Measurements from ENCODE around the gene NCR3LG1. TPM values are rescaled to one million over a fixed set of nuclear protein-coding genes. Genes with fewer than 3 reads are reported as not detected.

NCR3LG1 gene
- total RNA-seq, 1 experiment from 2014 or later, result 4.6 TPM

DNA sequence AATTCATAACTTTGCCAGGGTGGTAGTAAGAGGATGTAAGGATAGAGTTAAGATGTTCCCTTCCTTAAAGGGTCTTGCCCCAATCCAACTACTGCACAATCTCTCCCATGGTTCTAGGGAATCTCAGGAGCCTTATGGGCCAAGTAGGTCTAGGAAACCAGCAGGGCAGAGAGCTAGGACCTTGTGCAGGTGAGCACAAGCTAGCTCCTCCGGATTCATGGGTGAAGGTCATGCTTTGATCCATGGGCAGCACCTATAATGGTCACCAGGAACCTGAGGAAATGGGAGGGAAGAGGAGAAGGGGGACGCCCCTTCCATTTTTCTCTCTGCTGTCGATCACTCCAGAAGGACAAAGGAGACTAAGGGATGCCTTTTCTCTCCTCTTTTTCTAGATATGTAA, 20.0 kb downstream of the NCR3LG1 start:
- DNase-seq (ENCODE audit: low spot score), result no peak

DNA sequence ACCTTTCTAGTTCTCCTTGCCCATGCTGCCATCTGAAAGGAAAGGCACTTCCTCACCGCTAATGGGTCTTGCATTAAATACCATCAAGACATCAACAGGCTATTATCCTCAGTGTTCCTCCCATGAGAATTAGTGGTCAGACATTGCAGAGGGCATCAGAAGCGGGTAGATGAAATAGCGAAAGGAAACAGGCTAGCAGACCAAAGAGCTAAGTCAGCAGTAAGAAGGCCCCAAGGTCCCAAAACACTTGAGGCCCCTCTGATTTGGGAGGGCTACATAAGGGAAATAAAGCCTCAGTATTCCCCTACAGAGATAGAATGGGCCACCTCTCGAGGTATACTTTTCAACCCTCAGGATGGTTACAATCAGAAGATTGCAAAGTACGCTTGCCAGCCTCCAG, 23.9 kb downstream of the NCR3LG1 start:
- no peak for DNase-seq (ENCODE audit: low spot score)

DNA sequence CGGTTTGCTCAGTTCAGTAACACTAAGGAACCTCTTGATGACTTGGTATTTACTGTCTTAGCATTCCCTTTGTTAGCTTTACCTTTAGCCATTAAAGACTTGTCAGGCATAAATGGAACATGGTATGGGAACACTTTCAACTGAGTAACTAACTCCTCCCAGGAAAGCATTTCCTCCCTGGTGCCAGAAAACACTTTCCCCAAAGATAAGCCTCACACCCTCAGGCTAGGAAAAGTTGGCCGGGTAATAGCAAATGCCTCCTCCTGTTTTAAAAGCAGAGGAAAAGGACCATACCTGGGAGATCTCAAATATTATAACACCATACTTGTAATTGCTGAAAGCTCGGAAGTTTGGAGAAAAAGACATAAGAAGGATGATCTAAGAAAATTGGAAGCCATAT, 24.9 kb downstream of the NCR3LG1 start:
- DNase-seq (ENCODE audit: low spot score), result no peak

DNA sequence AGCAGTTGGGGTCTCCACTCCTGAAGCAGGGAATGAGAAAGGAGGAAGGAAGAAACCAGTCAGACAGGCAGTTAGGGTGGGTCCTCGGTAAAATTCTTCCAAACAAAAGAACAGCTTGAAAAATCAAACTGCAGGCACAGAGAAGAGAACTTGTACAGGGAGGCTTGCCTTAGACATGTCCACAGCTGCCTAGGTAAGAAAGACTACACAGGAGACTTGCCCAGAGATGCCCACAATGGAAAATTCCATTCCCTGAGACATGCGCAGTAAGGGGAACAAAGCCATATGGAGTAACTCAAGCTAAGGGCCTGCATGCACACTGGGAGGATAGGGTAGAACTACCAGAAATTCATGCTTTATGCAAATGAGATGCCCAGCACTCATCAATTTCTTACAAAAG, 27.1 kb downstream of the NCR3LG1 start:
- no peak for DNase-seq (ENCODE audit: low spot score)

DNA sequence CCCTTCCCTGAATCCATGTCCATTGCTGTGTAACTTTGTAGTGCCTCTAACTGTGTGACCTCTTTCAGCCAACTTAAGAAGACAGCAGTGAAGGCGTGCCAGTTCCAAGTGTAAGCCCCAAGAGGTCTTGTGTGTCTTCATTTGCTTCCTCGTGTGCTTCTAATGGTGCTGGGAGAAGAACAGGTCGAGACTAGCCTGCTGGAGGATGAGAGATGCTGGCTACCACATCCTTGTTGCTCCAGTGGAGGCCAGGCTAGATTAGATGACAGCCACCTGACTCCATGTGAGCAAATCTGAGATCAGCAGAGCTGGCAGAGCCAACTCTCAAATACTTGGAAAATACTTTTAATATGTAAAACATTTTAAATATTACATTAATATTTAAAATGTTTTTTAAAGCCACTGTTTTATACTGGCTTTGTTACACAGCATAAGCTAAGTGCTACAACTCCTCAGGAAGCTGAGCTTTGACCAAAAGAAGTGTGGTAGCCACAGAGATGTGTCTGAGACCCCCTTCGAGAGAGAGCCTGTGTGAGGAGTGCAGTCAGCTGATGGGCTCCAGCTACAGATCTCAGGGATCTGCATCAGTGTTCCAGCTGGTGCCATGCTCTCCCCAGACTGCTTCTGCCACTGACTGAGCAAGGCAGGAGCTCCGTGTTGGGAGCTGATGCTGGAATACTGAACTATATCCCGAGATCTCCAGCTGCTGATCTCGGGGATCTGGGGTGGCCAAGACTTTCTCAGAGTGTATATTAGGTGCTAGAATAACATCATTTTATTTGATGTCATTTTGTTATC, 28.0 kb downstream of the NCR3LG1 start:
- DNase-seq (ENCODE audit: low spot score), result no peak

DNA sequence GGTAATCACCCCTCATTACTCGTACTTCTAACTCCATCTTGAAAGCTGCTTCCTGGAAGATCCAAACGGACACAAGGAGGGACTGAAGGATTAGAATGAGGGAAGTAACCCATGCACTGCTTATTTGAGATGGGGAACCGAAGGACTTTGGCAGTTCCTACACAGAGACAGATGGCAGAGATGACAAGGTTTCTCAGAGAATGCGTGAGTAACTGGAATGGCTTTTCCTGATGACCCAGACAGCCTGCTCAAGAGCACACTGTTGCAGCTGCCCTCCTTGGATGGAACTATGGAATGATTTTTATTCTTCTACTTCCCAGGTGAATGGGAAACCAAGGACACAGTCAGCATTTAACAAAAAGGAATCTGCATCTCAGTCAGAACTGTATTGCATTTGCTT, 29.6 kb downstream of the NCR3LG1 start:
- DNase-seq (ENCODE audit: low spot score), result no peak

DNA sequence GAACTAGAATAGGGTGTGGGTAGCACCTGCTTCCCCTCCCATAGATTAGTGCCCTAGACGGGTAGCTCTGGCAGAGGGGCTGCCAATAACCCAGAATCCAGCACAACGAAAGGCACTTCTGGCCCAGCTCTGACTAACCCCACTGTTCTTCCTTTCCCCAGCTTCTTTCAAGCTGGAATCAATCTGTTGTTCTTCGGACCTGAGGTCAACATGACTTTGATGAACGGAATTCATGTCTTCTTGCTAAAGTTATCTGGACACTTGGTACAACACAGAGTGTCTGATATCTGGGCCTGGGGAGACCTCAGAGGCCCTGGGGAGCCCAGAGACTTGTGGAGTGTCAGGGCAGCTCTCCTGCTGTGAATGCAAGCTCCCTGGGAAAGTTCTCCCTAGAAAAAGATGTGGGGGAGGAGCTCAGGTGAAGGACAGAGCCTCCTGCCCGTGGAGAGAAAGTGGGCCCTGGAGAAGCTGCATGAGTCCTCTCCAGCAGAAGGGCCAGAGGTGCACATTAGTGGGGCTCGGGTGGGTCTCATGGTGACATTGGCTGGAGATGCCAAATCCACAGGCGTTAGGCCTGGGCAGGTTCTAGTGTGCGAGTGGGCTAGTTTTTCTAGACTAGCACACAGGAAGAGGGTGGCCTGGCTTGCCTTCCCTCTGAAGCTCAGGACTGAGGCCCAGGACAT, 30.6 kb downstream of the NCR3LG1 start:
- DNase-seq (ENCODE audit: low spot score), result no peak

DNA sequence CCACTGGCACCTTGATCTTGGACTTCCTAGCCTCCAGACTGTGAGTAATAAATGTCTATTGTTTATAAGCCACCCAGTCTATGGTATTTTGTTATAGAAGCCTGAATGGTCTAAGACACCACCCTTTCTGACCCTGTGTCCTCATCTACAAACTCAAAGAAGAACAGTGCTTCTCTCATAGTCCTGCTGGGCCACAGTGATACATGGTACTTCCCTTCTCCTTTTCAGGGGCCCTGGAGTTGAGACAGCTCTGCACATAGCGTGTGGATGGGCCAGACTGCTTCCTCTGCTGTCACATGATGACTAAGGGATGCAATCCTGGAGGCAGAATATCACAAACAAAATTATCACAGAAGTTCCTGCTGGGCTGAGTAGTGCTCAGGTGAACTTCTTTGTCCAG, 31.9 kb downstream of the NCR3LG1 start:
- DNase-seq (ENCODE audit: low spot score), result no peak

DNA sequence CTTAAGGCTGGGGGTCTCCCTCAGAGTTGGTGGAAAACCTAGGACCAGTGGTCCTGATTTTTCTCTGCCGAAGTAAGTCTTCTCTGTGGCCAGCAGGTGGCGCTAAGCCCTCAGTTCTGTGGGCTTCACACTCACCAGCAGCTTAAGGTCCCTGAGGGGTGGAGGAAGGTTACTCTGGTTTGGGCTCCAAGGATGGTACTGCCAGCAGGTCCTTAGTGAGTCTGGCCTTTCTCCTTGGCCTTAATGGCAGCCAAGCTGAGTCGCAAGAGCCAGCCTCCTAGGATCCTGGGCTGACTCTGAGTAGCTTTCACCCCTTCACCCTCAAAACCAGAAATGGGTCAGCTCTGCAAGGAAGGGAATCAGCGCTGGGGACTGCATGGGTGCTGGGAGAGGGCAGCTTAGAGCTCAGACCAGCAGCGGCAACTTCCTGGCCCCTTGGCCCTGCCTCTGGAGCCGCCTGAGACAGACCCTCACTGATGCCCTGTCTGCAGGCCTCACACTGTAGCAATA, 32.5 kb downstream of the NCR3LG1 start:
- DNase-seq (ENCODE audit: low spot score), result peak; percentile 85

DNA sequence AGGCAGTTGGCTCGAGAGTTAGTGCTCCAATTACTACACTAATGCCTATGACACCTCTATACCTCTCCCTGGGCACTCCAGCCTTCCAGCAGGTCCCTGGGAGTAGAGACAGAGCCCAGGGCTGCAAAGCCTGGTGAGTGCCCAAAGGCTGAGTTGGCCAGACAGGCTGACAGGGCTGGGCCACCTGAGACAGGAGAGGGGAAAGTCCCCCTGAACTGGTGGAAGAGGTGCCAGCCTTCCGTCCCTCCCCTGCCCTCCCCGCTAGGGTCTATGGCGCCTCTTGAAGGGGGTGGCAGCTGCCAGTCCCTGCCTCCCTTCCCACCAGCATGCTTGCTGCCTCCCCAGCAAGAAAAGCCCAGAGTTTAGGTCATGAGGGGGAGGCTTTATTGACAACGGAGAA, 33.9 kb downstream of the NCR3LG1 start:
- no peak for DNase-seq (ENCODE audit: low spot score)

DNA sequence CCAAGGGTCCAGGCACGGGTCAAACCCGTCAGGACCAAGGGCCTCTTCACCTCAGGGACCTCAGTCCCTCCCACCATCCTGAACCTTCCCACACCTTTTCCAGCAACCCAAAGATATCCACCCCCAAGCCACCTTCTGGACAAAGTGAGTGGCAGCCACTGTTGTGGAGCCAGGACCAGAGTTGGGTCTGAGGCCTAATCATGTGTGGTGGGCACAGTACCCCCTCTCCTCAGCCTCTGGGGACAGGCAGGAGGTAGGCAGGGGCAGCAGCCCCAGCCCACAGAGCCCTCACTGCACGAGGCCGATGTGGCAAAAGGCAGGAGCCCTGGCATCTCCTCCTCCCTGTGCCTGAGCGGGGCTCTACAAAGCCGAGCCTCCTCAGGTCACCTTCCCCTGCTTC, 34.3 kb downstream of the NCR3LG1 start:
- DNase-seq (ENCODE audit: low spot score), result no peak

DNA sequence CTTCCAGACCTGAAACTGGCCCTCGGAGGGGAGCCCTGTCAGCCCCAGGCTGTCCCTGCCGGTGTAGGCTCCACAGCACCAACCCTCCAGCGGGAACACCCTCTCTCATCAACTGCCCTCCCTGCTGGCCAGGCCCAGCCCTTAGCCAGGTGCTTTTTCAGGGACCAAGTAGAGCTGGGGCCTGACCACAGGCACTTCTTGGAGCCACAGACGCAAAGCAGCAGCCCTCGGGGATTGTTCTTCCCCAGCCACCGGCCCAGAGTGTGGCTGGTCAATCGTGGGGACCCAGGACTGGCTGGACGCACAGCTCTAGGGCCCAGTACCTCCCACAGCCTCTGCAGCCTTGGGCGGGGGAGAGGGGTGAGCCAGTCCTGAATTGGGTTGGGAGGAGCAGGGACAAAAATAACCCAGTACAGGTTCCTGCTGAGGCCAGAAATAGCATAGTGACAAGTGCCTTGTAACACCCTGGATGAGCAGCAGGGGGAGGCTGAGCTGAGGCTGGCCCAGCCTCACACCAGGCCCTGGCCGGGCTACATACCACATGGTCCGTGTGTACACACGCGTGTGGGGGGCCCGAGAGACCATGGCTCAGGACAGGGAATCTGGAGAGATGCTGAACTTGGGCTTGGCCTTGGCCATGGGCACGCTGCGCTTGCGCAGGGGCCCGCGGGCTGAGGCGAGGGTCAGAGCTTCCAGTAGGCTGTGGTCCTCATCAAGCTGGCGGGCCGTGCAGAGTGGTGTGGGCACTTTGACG, 34.9 kb downstream of the NCR3LG1 start:
- peak; percentile 54 for DNase-seq (ENCODE audit: low spot score)

DNA sequence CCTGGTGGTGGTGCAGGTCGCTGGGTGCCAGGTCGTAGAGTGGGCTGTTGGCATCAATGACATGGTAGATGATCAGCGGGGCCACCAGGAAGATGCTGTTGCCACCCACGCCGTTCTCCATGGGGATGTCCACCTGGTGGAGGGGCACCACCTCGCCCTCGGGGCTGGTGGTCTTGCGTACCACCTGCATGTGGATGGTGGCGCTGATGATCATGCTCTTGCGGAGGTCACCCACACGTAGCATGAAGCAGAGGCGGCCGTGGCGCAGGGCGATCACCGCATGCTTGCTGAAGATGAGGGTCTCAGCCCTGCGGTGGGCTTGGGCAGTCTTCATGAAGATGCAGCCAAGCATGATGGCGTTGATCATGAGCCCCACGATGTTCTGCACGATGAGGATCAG, 35.7 kb downstream of the NCR3LG1 start:
- no peak for DNase-seq (ENCODE audit: low spot score)

DNA sequence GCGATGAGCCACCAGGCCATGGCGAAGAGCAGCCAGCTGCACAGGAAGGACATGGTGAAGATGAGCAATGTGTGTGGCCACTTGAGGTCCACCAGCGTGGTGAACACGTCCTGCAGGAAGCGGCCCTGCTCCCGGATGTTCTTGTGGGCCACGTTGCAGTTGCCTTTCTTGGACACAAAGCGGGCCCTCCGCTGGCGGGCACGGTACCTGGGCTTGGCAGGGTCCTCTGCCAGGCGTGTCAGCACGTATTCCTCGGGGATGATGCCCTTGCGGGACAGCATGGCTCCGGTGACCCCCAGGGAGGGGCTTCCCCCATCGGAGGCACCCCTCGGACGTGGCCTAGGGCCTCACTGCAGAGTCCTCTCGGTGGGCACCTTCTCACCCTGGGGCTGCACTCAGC, 36.2 kb downstream of the NCR3LG1 start:
- DNase-seq (ENCODE audit: low spot score), result no peak

DNA sequence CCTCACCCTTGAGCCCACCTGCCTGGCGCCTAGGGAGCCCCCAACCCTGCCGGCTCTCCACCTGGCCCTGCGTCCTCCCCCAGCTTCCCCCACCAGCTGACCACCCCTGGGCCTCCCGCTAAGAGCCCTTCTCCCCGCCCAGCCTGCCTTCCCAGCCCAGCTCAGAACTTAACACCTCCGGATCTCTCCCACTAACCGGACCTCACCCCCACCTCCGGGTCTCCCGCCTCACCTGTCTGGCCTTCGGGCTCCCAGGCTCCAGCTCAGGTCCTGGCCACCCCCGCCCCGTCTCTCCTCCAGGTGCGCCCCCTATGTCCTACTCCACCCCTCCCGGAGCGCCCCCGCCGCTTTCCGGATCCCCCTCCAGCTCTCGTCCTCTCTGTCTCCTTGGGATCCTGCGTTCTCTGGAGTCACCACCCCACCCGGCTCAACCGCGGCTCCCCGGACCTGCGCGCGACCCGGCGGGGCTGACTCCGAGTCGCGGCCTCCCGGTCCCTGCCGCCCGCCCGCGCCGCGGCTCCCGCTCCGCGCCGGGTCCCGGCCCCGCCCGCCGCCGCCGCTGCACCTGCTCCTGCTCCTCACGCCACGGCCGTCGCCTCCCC, 37.1 kb downstream of the NCR3LG1 start, which contains the start of gene KCNJ11:
KCNJ11 (minus strand) TSS at position 51 of the 602 bp plus-strand sequence. CDS start 568 bp downstream, outside the sequence.
- no peak for DNase-seq (ENCODE audit: low spot score)

DNA sequence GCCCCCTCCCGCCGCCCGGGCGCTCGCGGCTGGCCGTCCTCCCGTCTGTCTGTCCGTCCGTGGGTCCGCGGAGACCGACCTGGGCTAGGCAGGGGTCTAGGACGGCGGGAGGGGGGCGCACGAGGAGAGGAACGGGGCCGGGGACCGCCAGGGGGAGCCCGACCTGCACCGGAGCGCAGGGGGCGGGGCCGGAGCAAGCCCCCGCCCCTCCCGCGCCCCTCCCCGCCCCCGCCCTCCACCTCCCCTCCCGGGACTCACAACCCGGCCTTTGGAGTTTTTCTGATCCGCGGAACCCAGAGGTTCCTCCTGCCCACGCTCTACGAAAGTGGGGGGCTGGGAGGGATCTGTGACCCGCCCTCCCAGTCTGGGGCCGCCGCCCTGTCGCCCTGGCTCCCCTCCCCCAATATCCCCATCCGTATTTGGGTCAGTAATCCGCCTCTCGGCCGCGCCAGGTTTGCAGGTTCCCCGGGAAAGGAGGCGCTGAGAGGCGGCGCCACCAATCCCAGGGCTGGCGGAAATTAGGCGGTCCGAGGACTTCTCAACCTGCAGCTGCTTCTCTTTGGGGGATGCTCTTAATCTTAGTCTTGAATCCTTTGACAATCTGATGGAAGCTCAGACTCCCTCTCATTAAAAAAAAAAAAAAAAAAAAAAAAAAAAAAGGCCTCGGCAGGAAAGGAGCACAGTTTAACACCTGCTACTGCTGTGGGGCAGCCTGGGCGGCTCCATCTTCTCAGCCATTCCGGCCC, 37.8 kb downstream of the NCR3LG1 start:
- DNase-seq (ENCODE audit: low spot score), result peak; percentile 50

DNA sequence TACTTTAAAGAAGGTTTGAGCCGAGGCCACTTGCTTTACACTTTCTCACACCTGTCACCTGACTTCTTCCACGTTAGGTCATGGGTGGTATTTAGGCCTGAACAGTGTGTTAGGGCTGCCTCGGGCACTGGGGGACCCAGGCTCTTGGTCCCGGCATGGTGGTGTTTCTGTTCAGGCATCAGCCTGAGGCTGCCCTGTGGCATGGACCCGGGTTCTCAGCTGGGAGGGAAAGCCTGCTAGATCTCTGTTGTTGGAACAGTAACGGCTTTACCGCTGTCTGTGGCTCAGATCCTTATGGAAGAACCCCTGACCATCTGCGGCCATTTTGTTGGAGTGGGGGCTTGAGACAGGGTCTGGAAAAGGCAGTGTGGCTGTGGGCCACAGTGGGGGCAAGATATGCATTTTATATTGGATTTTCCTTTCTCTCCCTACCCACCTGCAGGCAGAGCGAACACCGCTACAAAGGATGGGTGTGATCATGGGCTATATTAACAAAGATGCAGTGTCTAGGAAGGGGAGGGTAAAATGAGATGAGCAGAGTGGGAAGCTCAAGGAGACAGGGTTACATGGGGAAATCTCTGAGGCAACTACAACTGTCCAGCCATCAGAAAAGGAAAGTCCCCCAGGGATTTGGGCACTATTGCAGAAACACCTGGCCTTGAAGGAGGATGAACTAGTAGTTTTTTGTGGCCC, 38.5 kb downstream of the NCR3LG1 start:
- DNase-seq (ENCODE audit: low spot score), result no peak

DNA sequence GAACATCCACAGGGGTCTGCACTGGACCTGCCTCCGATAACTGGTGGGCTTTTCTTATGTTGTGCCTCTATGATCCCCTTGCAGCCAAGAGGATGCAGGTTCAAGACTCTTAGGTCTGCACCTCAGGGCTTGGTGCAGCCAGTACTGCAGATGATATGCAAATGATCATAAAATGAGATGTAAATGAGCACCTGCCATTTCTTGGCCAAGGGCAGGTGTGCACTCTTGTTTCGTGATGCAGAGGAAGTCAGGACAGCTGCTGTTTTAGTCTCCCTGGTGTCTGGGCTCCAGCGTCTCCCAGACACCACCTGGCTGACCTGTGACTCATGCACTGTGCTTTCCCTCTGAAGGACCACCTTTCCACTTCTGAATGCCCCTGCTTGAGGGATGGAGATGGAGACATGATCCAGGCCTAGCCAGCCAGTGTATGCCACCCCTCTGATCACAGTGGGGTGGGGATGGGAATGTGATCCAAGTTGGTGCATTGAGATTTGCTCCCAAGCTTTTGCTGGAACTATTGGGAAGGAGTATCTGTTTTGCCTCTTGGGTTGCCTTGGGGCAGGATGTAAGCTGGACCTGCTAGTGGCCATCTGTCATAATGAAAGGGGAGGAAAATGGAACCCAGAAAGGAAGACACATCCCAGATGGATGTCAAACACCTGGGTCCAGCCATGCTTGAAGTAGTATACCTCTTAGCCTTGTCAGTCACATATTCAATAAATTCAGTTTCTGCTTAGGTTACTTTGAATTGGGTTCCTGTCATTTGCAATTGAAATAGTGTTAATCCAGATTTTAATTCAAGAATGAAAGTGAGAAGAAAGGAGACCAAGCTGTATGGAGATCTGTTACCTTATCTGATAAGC, 40.1 kb downstream of the NCR3LG1 start:
- DNase-seq (ENCODE audit: low spot score), result no peak

DNA sequence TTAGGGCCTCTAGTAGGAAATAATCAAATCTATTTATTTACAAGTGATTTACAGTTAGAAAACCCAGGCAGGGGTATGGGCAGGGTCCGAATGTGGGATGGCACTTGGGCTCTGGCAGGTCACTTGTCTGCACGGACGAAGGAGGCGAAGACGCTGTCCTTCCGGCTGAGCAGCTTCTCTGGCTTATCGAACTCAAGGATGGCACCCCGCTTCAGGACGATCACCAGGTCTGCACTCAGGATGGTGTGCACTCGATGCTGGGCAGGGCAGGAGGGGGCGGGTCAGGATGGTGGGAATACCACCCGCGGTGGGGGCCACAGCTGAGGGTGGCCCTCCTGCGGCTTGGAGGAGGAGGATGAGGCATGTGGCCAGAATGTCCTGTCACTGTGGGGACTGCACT, 41.3 kb downstream of the NCR3LG1 start:
- no peak for DNase-seq (ENCODE audit: low spot score)

DNA sequence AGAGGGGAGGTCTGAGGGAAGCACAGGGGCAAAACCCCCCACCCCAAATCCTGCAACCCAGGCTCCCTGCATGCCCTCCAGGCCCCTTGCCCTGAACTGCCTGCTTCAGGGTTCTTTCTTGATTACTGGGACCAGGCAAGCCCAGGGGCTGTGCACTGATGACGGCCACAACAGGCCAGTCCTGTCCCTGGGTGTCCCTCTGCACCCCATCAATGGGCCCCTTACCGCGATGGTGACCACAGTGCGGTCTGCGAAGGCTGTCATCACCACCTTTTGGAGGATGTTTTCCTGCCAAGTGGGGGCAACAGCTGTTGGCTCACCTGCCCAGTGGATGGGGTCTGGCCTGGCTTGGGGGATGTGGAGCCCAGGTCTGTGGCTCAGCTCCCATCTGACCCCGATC, 41.9 kb downstream of the NCR3LG1 start:
- DNase-seq (ENCODE audit: low spot score), result no peak

Data from H4 (cell line).